Smooth muscle cell of the pulmonary artery (primary cell): Measurements from ENCODE around the gene OR5J2. TPM values are rescaled to one million over a fixed set of nuclear protein-coding genes. Genes with fewer than 3 reads are reported as not detected.

Experiments used
- total RNA-seq: library from RNA; depleted of rRNA; stranded (reverse); fragments of >200 nt; gene quantifications from 2 replicates; pipeline ENCODE4 v1.2.3, GENCODE V29; 2014

Gene OR5J2
- total RNA-seq, result not detected in 2 replicates

DNA sequence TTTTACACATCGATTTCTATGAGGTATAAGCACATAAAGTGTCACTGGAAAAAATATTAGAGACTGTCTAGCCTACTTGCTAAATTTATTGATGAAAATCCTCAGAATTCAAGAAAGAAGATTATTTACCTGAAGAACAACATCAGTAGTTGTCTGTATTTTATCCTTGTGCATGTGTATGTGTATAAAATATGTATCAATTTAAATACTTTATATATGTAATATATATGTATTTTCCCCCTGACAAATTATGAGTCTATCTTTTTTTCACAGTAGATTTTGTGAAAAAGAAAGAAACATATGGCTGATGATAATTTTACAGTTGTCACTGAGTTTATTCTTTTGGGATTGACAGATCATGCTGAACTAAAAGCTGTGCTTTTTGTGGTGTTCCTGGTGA is at the start of gene OR5J2:
Gene OR5J2 (plus strand): TSS at position 301 of the 400 bp plus-strand sequence. CDS start 0 bp downstream, at position 301.

DNA sequence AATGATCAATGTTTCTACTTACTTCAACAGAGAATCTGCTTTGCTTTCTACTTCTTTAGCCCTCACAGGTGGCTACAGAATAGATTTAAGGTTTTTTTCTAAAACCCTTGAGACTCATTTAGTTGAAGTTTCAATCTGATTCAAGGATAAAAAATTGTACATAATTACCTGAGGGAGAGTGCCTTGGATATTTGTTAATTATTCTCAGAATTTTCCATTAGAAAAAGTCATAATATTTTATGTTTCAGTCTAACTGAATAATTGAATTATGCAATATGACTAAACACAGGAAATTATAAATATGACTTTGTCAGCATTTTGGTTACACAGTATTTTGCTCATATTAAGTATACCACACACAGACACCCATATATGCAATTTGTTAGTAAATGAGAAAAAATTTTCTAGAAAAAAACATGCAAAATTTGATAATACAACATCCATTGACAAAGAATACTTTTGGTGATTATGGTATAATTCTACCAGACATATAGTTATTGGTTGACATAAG is 36.2 kb upstream of the OR5J2 start, which contains the start of gene OR8J3:
Gene OR8J3 (minus strand): TSS at position 51 of the 511 bp plus-strand sequence. CDS start 2,483 bp downstream, outside the sequence.

DNA sequence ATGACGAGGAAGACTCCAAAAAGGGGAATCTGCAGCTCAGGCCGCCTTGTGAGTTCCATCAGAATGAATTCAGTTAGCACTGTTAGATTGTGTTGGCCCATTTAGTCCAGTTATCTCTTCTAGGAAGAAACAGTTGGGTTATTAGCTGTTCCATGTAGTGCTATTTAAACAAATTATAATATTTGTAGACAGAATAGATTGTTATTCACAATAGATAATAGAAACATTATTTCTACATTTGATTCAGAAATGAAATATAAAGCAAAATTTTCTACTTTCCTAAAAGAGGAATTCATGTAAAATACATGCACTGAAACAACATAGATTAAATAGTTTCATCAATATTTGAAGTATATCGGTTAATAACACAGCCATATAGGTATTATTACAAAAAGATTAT is 16.2 kb upstream of the OR5J2 start, which contains the start of gene OR8K5:
Gene OR8K5 (minus strand): TSS at position 101 of the 400 bp plus-strand sequence. CDS start 0 bp downstream, at position 101.

Other genes starting within 250 kb of the OR5J2 start
- gene OR5I1, start 240.2 kb upstream of the OR5J2 start, total RNA-seq, result not detected in 2 replicates
- not detected in 2 replicates for gene OR10AG1, start 206.7 kb upstream of the OR5J2 start, total RNA-seq
- not detected in 2 replicates for gene OR5F1, start 182.0 kb upstream of the OR5J2 start, total RNA-seq
- gene OR5AS1, start 149.0 kb upstream of the OR5J2 start, total RNA-seq, result not detected in 2 replicates
- gene OR8I2, start 83.3 kb upstream of the OR5J2 start, total RNA-seq, result not detected in 2 replicates
- gene OR8H2, start 72.9 kb upstream of the OR5J2 start, total RNA-seq, result not detected in 2 replicates
- not detected in 2 replicates for gene OR8H3, start 54.2 kb upstream of the OR5J2 start, total RNA-seq
- not detected in 2 replicates for gene OR8J3, start 36.4 kb upstream of the OR5J2 start, total RNA-seq
- gene OR8K5, start 16.3 kb upstream of the OR5J2 start, total RNA-seq, result not detected in 2 replicates
- not detected in 2 replicates for gene OR5T2, start 57.6 kb downstream of the OR5J2 start, total RNA-seq
- gene OR5T3, start 75.6 kb downstream of the OR5J2 start, total RNA-seq, result not detected in 2 replicates
- gene OR5T1, start 97.5 kb downstream of the OR5J2 start, total RNA-seq, result not detected in 2 replicates
- gene OR8H1, start 115.6 kb downstream of the OR5J2 start, total RNA-seq, result not detected in 2 replicates
- gene OR8K3, start 138.5 kb downstream of the OR5J2 start, total RNA-seq, result not detected in 2 replicates
- gene OR8K1, start 169.4 kb downstream of the OR5J2 start, total RNA-seq, result not detected in 2 replicates
- gene OR8J1, start 177.7 kb downstream of the OR5J2 start, total RNA-seq, result not detected in 2 replicates
- gene OR8U1, start 199.0 kb downstream of the OR5J2 start, total RNA-seq, result not detected in 2 replicates
- not detected in 2 replicates for gene OR5AL1, start 236.1 kb downstream of the OR5J2 start, total RNA-seq